Measurements from ENCODE around the gene CCR5.

Gene CCR5

DNA sequence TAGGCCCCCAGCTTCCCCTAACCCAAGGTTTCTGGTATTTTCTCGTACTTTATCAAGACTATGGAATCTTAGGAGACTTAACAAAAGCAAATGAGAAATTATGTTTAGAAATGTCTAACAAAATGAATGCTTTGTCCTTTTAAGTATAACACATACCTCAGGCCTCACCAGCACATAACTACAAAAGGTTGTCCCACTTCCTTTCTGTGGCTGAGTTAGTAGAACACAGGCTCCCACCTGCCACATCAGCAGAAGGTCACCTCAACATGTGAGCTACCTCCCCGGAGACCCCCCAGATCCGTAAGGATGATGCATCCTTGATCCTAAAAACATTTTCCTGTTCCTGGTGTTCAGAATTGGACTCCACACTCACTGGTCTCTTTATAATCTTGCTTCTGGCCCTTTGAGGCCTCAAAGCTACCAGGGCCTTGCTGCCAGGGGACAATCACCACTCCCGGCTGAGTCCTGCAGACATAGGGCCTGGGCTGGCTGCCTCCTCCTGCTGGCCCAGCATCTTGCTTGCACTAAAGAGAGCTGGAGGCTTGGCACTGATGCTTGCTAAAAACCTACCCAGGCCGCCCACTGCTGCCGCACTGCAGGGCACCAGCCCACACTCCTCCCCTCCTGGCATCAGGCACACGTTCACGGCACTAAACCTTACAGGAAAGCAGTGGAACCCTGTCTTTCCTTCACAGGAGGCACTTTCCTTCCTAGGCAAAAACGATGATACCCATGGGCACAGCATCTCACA, 39.2 kb downstream of the CCR5 start:
- DNase-seq = no peak

DNA sequence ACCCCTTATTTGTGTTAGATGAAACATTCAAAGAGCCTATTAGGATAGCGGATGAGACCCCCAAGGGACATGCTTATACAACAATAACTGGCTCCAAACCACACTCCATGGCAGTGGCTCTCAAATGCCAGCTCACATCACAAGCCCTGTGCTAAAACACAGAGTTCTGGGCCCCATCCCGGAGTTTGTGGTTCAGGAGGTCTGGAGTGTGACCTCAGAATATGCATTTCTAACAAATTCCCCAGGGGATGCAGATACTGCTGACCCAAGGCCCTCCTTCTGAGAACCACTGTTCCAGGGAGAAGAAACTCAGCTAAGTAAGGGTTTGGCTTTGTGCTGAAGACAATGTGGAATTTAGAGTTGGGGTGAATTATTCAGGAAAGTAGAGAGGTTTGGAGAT, 39.9 kb downstream of the CCR5 start:
- no peak for DNase-seq

DNA sequence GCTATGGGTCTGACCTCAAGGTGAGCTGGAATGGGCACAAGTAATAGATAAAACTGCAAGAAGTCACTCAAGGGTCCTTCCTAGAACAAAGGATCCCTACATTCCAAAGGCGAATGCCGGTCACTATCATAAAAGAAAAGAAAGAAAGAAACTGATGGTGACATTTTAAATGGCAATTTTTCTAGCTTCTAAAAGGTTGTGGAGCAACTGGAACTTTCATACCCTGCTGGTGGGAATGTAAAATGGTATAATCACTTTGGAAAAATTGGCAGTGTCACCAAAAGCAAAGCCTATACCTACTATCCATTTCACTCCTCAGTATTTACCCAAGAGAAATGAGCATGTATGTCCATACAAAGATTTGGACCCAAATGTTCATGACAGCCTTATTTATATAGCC, 40.5 kb downstream of the CCR5 start:
- DNase-seq = no peak

- DNase-seq = no peak
Measured at GRCh38 chr3:46412786-46413298, 42.1 kb downstream of the CCR5 start.

DNA sequence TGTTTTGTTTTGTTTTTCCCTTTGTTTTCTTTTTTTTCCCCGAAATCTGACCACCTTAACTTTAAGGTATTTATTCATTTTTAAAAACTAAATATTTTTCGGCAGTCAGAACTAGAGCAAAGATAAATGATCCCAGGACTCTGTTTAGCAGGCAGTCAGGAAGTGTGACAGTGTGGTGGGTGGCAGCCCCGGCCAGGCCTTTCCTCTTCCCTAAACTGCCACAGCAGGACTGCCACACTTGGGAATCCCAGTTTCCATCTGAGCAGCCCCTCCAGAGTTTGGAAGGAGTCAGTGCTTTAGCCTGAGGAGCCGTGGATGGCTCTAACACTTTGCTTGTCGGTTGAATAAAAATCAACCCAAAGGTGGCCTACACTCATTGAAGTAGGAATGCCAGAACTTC, 43.2 kb downstream of the CCR5 start:
- DNase-seq = no peak

GRCh38 chr3:46414739-46415138, 44.0 kb downstream of the CCR5 start:
- no peak for DNase-seq

- DNase-seq = no peak
Measured at GRCh38 chr3:46416125-46416810, 45.5 kb downstream of the CCR5 start.

- DNase-seq = no peak
Measured at GRCh38 chr3:46416811-46417510, 46.2 kb downstream of the CCR5 start.

- DNase-seq = no peak
Measured at GRCh38 chr3:46417841-46418611, 47.3 kb downstream of the CCR5 start.

DNA sequence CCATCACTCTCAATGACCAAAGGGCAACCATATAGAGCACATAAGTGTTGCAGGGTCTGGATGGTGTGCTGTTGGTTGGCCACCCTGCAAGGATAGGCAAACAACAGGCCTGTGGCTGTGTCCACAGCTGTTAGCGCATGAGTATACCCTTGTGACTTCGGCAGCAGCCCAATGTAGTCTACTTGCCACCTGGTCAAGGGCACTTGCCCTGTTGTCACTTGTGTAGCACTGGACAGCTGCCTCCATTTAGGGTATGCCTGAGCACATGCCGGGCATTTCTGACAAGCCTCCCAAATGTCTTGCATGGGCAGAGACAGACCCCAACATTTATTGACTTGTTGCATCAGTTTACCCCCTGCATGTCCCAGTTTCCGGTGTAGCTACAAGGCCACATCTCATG, 49.1 kb downstream of the CCR5 start:
- no peak for DNase-seq

GRCh38 chr3:46420931-46421330, 50.2 kb downstream of the CCR5 start:
- DNase-seq = no peak

GRCh38 chr3:46422617-46423016, 51.9 kb downstream of the CCR5 start:
- no peak for DNase-seq

DNA sequence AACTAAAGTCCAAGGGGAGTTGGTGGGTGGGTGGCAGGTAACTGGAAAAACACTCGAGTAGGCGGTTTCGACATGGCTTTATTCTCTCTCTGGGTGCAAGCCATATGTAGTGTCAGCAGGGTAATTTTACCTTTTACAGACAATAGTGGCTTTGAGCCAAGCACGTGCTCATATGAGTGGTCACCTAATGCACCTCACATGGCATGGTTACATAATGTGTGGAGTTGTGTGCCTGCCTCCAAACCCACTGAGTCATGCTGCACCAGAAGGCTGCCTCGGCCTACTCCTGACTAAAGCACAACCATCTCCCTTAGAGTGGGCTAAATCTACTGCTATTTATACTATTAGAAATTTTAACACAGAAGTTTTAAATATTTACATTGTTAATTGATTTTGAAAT, 52.8 kb downstream of the CCR5 start:
- no peak for DNase-seq

Measured in stimulated activated CD4-positive, alpha-beta T cell treated with anti-CD3 and anti-CD28 coated beads, Interleukin-1b, Interleukin-23, amount 100 ng/mL, for 48 hours (primary cell).